ENCODE results near the gene NFKB1.

- no peak for TF ChIP-seq CTCF (IDR thresholded peaks at IDR 0.05; ENCODE audit: poor library complexity, severe bottlenecking)
- no peak for TF ChIP-seq MXI1 (conservative IDR thresholded peaks at IDR 0.05; ENCODE audit: poor library complexity, severe bottlenecking)
- no peak for TF ChIP-seq POLR2AphosphoS5 (IDR thresholded peaks at IDR 0.05)
- no peak for TF ChIP-seq RAD21 (conservative IDR thresholded peaks at IDR 0.05)
- TF ChIP-seq EP300 (conservative IDR thresholded peaks at IDR 0.05; ENCODE audit: poor library complexity, severe bottlenecking): no peak
- no peak for TF ChIP-seq TAF1 (IDR thresholded peaks at IDR 0.05; ENCODE audit: low read depth)
- no peak for TF ChIP-seq SMC3 (conservative IDR thresholded peaks at IDR 0.05; ENCODE audit: poor library complexity)
- TF ChIP-seq EZH2 (IDR thresholded peaks at IDR 0.05; ENCODE audit: borderline replicate concordance, insufficient read depth, low read length, poor library complexity, severe bottlenecking): no peak
- no peak for TF ChIP-seq REST (IDR thresholded peaks at IDR 0.05; ENCODE audit: borderline replicate concordance)
Observed at GRCh38 chr4:102604222-102604940, 103.2 kb downstream of the NFKB1 start.
